Measurements from ENCODE around the gene TMEM18.

TMEM18 gene

DNA sequence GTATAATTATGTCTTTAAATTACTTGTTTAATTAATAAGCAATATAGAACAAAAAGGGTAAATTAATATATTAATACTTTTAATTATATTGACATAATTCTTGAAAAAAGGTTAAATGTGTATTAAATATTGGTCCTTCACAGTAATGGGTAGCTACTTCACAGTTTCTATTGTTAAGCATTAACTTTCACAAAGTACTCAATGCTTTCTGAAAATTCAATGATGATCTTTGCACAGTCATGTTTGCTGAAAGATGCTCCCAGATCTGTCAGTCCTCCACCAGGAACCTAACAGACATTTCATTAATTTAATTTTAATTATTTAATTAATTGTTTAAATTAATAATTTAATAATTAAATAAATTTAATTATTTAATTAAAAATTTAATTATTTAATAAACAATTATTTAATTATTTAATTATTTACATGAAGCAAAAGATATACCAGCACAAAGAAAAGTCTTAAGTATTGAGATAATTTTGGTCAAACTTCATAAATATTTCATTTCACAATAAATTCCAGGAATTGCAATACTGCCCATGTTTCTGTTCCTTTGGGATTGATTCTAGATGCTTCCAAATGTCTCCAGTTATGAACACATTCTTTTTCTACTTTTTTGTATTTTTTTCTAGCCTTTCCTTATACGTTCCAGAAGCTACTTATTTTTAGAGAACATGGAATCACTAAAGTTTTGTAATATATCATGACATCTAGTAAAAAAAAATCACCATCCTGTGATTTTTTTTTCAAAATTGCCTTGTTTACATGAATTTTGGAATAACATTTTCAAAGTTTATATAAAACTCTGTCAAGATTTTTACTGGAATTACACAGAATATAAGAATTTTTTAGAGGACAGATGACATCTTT lies 46.5 kb downstream of the TMEM18 start:
- in situ Hi-C loops (cut with HindIII; ENCODE audit: low pct_unique_long_range_greater_than_20kb, low sequenced_read_pairs) = no loop called here
- no peak for TF ChIP-seq JUND (IDR thresholded peaks at IDR 0.05; ENCODE audit: low read depth)
- DNase-seq (ENCODE audit: low read depth in 1 of 2, low spot score in 1 of 2) = no peak

DNA sequence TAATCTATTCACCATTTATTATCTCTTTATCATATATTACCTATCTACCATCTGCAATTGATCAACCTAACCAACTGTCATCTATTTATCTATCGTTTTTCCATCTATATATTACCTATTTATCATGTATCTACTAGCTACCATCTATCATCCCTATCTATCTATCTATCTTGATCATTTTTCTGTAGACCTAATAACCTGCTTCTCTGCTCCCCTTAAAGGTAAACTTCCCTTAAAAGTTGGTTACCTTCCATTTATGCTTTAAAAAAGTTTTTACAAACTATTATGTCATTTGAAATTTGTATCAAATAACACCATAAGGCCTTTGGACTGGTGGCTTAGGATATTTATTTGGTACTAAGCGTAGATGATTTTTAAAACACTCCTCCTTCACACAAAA lies 47.2 kb downstream of the TMEM18 start:
- in situ Hi-C loops (cut with HindIII; ENCODE audit: low pct_unique_long_range_greater_than_20kb, low sequenced_read_pairs) = no loop called here
- DNase-seq (ENCODE audit: low read depth in 1 of 2, low spot score in 1 of 2) = no peak
- no peak for TF ChIP-seq JUND (IDR thresholded peaks at IDR 0.05; ENCODE audit: low read depth)

DNA sequence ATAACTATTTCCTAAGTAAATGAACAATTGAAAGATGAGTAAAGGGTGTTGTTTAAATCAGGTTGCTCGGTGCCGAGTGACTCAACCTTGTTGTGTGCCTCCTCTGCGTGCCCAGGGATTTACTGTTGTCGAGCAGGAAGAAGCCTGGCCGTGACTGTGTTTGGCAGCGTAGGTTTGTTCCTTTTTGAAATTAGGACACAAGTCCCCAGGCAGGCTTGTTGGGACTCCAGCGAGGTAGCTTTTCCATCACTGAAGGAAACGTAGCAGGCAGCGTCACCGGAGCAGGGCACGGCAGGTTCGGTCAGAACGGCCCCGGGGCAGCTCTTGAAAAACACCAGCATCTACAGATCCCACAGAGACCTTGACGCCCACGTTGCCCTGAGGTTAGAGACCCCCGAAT lies 48.6 kb downstream of the TMEM18 start:
- TF ChIP-seq JUND (IDR thresholded peaks at IDR 0.05; ENCODE audit: low read depth) = no peak
- in situ Hi-C loops (cut with HindIII; ENCODE audit: low pct_unique_long_range_greater_than_20kb, low sequenced_read_pairs) = no loop called here
- peak; percentile 39 to 64 for DNase-seq (ENCODE audit: low read depth in 1 of 2, low spot score in 1 of 2)

DNA sequence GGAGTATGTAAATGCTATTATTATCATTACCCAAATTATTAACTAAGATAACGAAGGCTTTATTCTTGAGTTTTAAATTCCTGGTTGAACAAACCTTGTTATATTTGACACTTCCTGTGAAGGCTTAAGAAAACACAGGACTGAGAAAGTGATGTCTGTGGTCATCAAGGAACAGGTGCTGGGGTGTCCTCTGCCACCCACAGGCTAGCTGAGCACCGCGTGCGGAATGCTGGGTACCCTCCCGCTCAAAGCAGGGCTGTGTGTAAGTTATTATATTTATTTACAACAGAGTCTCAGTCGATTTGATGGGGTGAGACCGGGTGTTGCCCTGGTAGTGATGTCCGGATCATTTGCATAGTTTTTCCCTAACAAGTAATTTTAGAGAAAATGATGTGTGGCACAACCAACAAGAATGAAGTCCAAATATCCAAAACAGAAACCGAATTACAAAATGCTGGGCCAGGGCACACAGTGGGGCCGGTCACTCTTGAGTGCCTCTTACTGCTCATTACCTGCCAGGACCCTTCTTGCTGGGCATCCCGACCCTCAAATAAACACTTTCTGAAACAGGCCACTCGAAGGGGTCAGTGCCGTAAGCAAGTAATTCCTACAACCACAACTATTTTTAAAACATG lies 49.2 kb downstream of the TMEM18 start:
- in situ Hi-C loops (cut with HindIII; ENCODE audit: low pct_unique_long_range_greater_than_20kb, low sequenced_read_pairs) = no loop called here
- TF ChIP-seq JUND (IDR thresholded peaks at IDR 0.05; ENCODE audit: low read depth) = no peak
- no peak for DNase-seq (ENCODE audit: low read depth in 1 of 2, low spot score in 1 of 2)

DNA sequence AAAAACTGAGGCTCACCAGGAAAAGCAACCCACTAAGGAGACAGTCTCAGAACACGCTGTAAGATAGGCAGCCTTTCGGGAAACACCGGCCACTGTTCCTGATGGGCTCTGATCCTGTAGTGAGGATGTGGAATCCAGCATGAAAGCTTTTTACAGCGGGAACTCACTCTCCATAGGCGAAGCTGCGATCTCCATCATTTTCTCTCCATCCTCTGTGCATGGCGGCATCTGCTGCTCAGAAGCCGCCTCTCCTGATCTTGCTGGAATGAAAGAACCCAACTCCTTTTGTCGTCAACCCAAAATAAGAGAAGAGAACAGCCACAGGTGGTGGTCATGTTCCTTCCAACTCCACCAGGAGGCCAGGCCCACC lies 49.9 kb downstream of the TMEM18 start:
- DNase-seq (ENCODE audit: low read depth in 1 of 2, low spot score in 1 of 2) = no peak

DNA sequence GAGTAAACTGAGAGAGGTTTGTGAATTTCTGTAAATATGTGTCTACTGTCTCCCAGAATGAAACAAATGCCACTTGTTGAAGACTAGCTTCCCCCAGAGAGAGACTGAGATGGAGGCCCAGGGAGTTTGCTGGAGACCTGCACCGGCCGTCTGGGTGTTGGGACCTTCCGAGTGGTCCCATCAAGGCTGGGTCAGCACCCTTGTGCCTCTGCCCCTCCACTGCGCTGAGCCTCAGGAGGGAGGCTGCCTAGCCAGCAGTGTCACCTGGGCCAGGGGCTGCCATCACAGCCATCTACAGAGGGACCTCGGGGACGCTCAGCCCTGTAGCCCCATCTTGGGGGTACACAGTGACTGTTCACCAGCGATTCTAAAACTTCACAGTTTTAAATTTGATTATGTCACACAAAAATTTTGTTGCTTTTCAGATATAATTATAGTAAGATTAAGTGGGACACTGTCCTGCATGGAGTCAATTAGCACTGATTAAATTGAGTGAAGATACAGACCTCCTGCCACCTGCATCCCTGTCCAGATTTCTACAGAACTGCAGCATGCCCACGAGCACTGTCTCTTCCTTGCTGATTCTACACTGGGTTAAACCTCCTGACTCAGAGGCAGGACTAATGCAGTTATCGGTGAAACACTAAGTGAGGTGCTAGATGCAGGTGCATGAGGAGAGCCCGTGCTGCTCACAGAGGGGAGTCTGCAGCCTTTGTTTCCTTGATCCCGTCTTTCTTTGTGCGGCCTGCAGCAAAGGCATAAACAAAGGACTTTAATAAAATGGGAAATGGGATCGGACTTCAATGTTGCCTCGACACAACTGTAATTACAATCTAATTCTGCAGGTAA lies 50.5 kb downstream of the TMEM18 start:
- TF ChIP-seq JUND (IDR thresholded peaks at IDR 0.05; ENCODE audit: low read depth) = no peak
- no peak for DNase-seq (ENCODE audit: low read depth in 1 of 2, low spot score in 1 of 2)
- in situ Hi-C loops (cut with HindIII; ENCODE audit: low pct_unique_long_range_greater_than_20kb, low sequenced_read_pairs) = no loop called here

More for the DNA sequence above, 49.9 kb downstream of the TMEM18 start:
- in situ Hi-C loops (cut with HindIII; ENCODE audit: low pct_unique_long_range_greater_than_20kb, low sequenced_read_pairs) = no loop called here
- no peak for TF ChIP-seq JUND (IDR thresholded peaks at IDR 0.05; ENCODE audit: low read depth)

DNA sequence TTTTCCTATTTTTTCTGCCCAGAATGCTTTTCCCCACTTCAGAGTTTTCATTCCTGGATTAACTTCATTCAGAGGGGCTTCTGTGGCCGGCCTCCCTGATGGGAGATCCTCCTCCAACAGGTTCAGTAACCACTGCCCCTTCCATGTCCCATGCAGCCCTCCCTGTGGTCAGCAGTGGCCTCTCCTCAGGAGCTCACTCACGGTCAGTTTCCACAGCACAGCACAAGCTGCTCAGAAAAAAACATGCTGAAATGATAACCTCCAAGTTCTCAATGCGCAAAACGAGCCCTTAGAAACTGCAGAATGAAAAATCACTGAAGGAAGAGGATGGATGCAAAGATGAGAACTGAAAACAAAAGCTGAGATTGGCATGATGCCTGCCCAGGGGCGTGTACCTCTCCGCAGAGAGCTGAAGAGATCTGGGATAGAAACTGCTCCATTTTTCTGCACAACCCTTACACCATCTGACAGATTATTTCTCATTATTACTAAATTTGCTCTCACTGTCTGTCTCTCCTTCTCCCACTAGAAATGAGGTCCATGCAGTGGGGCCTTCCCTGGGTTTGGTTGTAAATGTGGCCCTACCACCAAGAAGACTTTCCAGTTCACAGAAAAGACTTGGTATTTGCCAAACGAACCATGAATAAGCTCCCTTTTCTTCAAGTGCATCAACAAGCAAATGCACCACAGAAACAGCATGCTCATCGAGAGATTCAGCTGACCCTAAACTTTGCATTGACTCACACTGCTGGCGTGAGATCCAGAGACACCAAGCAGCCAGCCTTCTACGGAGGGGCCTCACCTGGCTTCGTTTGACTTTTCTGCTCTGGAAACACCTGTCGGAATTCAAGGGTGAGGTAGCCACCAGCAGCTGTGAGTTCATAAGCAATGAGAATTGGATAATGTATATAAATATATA lies 51.5 kb downstream of the TMEM18 start:
- DNase-seq (ENCODE audit: low read depth in 1 of 2, low spot score in 1 of 2) = no peak
- no peak for TF ChIP-seq JUND (IDR thresholded peaks at IDR 0.05; ENCODE audit: low read depth)
- in situ Hi-C loops (cut with HindIII; ENCODE audit: low pct_unique_long_range_greater_than_20kb, low sequenced_read_pairs) = no loop called here

DNA sequence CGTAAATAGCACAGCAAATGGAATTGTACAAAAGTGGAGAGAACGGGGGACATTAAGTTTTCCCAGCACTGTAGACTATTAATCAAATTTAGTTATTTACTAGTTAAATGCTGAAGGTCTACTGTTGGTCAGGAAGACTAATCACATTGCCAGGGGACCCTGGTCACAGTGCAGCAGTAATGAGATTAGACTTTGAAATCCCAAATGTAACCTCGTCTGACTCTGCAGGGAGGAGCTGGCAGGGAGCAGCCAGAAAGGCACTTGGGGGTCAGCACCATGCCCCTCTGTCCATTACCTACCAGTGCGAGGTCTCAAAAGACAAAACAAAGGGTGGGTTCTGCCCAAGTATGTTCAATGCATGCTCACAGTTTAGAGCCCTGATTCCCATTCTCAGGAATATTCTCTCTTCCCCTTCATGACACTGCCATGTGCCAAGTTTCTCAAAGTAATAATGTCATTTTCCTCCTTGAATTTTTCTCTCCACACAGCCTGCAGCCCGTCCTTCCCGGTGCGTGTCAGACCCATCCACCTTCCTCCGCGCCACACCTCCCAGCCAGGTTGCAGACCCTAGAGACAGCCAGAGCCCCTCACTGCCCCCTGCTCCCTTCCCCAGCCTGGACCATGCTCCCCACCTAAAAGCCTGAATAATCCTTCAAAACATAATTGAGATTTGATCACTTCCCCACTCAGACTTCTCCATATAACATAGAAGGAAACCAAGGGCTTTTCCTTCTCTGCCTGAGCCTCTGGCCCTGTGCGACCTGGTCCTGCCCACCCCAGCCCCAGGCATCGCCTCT lies 52.5 kb downstream of the TMEM18 start:
- DNase-seq (ENCODE audit: low read depth in 1 of 2, low spot score in 1 of 2) = no peak
- no peak for TF ChIP-seq JUND (IDR thresholded peaks at IDR 0.05; ENCODE audit: low read depth)
- in situ Hi-C loops (cut with HindIII; ENCODE audit: low pct_unique_long_range_greater_than_20kb, low sequenced_read_pairs) = no loop called here

DNA sequence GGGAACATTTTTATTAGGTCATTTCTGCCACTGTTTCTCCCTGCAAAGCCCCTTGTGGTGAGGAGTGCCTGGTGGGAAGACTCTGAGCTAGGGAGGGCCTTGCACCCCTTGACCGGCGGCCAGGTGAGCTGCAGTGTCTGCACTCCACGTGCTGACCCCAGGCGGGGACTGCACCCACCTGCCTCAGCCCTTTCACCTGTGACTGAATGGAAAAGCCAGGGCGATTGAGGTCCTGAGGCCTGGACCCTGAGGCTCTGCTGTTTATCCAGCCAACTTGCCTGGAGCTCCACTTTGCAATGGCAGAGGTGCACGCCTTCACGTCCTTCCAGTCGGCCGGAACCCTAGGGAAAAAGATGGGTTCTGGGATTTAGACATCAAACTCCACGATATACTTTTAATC lies 53.1 kb downstream of the TMEM18 start:
- TF ChIP-seq JUND (IDR thresholded peaks at IDR 0.05; ENCODE audit: low read depth) = no peak
- in situ Hi-C loops (cut with HindIII; ENCODE audit: low pct_unique_long_range_greater_than_20kb, low sequenced_read_pairs) = no loop called here

DNA sequence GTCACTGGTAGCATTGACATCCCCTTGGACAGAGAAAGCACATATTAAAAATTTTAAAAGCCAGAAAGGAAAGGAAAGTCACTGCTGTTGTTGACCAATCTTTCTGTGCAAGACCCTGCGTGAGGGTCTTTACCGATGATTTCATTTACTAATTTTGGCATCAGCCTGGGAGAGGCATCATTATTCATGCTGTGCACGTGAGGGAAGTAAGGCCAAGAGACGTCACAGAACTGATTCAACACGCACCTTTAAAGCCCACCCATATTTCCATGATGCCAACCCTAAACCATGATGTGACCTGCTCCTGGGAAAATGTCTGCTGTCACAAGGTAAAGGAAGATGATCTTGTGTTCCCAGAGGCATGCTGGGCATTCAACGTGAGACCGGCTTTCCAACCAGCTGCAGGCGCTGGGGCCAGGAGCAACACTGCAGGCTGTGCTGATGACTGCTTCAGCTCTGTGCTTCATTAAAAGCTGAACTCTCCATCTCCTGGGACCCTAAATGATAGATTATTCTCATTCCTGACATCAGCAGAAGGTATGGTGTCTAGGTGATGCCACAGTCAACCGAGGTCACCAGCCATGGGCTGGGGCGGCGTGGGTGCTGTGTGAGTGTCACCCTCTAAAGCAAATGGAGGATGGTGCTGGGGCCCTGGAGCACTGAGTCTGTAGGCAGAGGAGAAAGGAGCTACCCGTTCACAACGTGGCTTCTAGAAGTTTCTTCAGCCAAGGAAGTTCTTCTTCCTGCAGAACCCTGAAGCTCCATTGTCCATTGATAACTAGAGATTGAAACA lies 53.9 kb downstream of the TMEM18 start:
- in situ Hi-C loops (cut with HindIII; ENCODE audit: low pct_unique_long_range_greater_than_20kb, low sequenced_read_pairs) = no loop called here
- no peak for DNase-seq (ENCODE audit: low read depth in 1 of 2, low spot score in 1 of 2)
- TF ChIP-seq JUND (IDR thresholded peaks at IDR 0.05; ENCODE audit: low read depth) = no peak

More for the DNA sequence above, 53.1 kb downstream of the TMEM18 start:
- DNase-seq (ENCODE audit: low read depth in 1 of 2, low spot score in 1 of 2) = no peak
